GM12872 (cell line): Measurements from ENCODE around the gene GRIP2.

Source experiments
- TF ChIP-seq, protein P1 (sequence below): IDR thresholded peaks from 3 replicates; pipeline ENCODE4 v1.5.1; 2011; ENCODE audit warnings: low read depth, mild to moderate bottlenecking, low read length, moderate library complexity; ENCODE audit not compliant: insufficient read depth

Gene GRIP2

DNA sequence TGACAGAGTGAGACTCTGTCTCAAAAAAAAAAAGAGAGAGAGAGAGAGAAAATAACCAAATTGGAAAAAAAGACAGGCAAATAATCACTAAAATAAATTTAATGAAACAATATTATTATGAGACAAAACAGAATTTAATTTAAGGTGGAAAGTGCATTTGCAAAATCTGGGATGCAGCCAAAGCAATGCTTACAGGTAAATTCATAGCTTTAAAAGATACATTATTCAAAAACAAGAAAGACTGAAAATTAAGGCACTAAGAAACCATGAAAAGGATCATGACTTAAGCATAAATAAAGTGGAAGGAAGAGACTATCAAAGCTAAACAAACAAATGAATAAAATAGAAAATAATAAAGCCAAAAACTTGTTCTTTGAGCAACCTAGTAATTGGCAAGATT lies 37.7 kb downstream of the GRIP2 start:
- TF ChIP-seq, protein P1, sequence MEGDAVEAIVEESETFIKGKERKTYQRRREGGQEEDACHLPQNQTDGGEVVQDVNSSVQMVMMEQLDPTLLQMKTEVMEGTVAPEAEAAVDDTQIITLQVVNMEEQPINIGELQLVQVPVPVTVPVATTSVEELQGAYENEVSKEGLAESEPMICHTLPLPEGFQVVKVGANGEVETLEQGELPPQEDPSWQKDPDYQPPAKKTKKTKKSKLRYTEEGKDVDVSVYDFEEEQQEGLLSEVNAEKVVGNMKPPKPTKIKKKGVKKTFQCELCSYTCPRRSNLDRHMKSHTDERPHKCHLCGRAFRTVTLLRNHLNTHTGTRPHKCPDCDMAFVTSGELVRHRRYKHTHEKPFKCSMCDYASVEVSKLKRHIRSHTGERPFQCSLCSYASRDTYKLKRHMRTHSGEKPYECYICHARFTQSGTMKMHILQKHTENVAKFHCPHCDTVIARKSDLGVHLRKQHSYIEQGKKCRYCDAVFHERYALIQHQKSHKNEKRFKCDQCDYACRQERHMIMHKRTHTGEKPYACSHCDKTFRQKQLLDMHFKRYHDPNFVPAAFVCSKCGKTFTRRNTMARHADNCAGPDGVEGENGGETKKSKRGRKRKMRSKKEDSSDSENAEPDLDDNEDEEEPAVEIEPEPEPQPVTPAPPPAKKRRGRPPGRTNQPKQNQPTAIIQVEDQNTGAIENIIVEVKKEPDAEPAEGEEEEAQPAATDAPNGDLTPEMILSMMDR = no peak

- TF ChIP-seq, protein P1 = no peak
Observed at GRCh38 chr3:14497321-14497720, 42.8 kb downstream of the GRIP2 start.

DNA sequence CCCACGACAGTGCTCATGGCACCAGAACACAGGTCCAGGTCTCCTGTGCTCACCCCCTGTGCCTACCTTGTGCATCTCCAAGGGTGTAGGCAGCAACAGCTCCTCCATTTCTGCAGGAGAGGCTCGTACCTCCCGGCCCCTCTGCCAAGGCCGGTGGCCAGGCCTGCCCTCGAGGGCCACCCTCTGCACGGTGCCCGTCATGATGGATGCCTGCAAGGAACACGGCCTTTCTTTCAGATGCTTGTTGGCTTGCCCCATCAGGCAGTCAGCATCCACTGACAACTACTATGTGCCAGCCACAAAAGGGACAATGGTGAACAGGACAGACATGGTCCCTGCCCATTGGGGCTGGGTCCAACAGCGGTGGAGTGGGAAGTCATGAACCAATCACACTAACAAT lies 43.8 kb downstream of the GRIP2 start:
- TF ChIP-seq, protein P1 = no peak

- TF ChIP-seq, protein P1 = no peak
Observed at GRCh38 chr3:14494973-14495300, 45.2 kb downstream of the GRIP2 start.

GRCh38 chr3:14494279-14494972 lies 45.7 kb downstream of the GRIP2 start:
- TF ChIP-seq, protein P1 = no peak

- TF ChIP-seq, protein P1 = no peak
Observed at GRCh38 chr3:14492948-14493881, 46.9 kb downstream of the GRIP2 start.

DNA sequence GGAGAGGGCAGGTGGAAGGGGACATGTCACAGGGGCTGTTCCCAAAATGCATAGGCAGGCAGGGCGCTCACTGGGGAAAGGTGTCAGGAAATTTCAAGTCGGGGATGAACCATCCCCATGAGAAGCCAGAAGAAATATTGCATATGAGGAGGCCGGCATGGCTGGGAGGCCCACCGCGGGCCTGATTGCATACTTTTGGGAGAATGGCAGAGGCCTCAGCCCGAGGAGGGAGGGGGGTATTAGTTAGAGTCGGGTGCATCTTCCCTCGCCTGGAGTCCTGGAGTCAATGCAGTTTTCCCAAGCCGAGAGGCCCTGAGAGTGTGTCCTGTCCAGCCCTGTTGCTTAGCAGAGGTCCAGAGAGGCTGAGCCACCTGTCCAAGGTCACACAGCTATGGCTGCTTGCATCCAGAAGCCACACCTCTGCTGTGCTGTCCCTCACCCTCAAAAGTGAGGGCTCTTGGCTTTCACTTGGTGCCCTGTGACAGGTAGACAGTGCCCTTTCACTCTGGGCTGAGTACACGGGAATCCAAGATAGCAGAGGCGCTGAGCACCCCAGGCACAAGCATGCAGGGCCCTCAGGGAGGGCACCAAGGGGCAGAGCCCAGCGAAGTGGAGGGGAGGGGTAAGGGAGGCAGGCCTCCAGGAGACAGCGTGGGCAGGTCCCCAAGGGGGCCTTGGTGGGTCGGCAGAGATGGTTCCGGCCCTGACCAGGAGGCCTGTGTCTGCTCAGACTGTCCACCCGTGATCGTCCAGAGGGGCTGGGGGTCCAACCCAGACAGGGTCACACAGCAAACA lies 48.5 kb downstream of the GRIP2 start:
- TF ChIP-seq, protein P1 = no peak
